Heart left ventricle (tissue), 16 donors: ENCODE results near the gene RELT. TPM values are rescaled to one million over a fixed set of nuclear protein-coding genes. Genes with fewer than 3 reads are reported as not detected.

ENCODE experiments used
- ATAC-seq, 4 donors: fragments of 200-7000 bp; cut with Tn5 transposase; one replicate each; pipeline ENCODE4 v1.9.1; 2020 to 2022; ENCODE audit warnings: moderate library complexity in 4 of 4, mild to moderate bottlenecking in 3 of 4, moderate number of reproducible peaks in 1 of 4
- DNase-seq, 5 donors: peaks; one replicate each; pipeline ENCODE4 v3.0.0-alpha.2; 2020
- H3K27ac ChIP-seq, 12 donors: fragments of 200-600 bp; sonication (generic) in 4 of 12; one replicate each; pipeline versions ENCODE4 v1.5.0 to v1.8.0; 2016 to 2022; ENCODE audit warnings: mild to moderate bottlenecking in 2 of 12
- H3K27me3 ChIP-seq, 9 donors: fragments of 200-600 bp; sonication (generic) in 2 of 9; one replicate each; pipeline versions ENCODE4 v1.5.1 to v1.8.0; 2016 to 2022; ENCODE audit warnings: mild to moderate bottlenecking in 3 of 9
- H3K36me3 ChIP-seq, 9 donors: fragments of 200-600 bp; sonication (generic) in 2 of 9; one replicate each; pipeline versions ENCODE4 v1.5.0 to v1.8.0; 2018 to 2022; ENCODE audit warnings: mild to moderate bottlenecking in 2 of 9
- H3K4me1 ChIP-seq, 12 donors: fragments of 200-600 bp; sonication (generic) in 4 of 12; one replicate each; pipeline versions ENCODE4 v1.5.0 to v1.8.0; 2016 to 2022; ENCODE audit warnings: mild to moderate bottlenecking in 3 of 12
- H3K4me3 ChIP-seq, 12 donors: fragments of 200-600 bp; sonication (generic) in 4 of 12; one replicate each; pipeline versions ENCODE4 v1.5.0 to v1.8.0; 2017 to 2022; ENCODE audit warnings: mild to moderate bottlenecking in 9 of 12, moderate library complexity in 4 of 12
- H3K9me3 ChIP-seq, 12 donors: fragments of 200-600 bp; sonication (generic) in 4 of 12; one replicate each; pipeline versions ENCODE4 v1.5.0 to v1.8.0; 2016 to 2022; ENCODE audit warnings: mild to moderate bottlenecking in 1 of 12
- CTCF ChIP-seq, 12 donors: fragments of 200-600 bp; sonication (generic) in 4 of 12; IDR thresholded peaks; one replicate each; pipeline versions ENCODE4 v1.5.0 to v1.8.0; 2018 to 2022; ENCODE audit warnings: antibody characterized with exemption in 12 of 12, mild to moderate bottlenecking in 5 of 12
- POLR2A ChIP-seq, 2 donors: fragments of 450-650 bp; IDR thresholded peaks; one replicate each; pipeline ENCODE4 v1.6.1; 2017; ENCODE audit warnings: antibody characterized with exemption in 2 of 2, mild to moderate bottlenecking in 2 of 2, moderate library complexity in 2 of 2
- WGBS, 4 donors: extraction: QIAGEN DNeasy Blood & Tissue Kit in 2 of 4; methylation state at CpG; one replicate each; pipeline versions ENCODE4 v1.1.5 to v1.1.7; 2013 to 2018; 5-methylcytosine and 5-hydroxymethylcytosine counted together
- intact Hi-C, 10 donors: fragments of 100-400 bp; cut with DNase I; formaldehyde crosslinking; loops; one replicate each; pipeline versions ENCODE4 v1.11.1 to v1.14.2; 2022
- polyA plus RNA-seq, 2 donors: library from polyadenylated mRNA; stranded (reverse); fragments of 200-250 nt; gene quantifications; one replicate each; pipeline ENCODE4 v1.2.3, GENCODE V29; 2013
- total RNA-seq, 9 donors: library from RNA; depleted of rRNA in 2 of 9; stranded (reverse); fragments of >200 nt in 2 of 9; fragmentation: NEBNext Ultra II Directional in 3 of 9; extraction: Animal tissue kit (Norgen Biotek cat#: 25700) in 3 of 9; gene quantifications; one replicate each; pipeline versions ENCODE4 v1.1.0 to v1.2.4, GENCODE V29; 2016 to 2023
- donor health status: ischemic (EF 13 %, LVEDD 7.1; RV severe dilation, severe dysfunction).
- donor health status: healthy with polysubstance abuse.
- donor health status: DM: no; HTN: yes; CAD: no.
- donor health status: DM: no; HTN: no; CAD: no.
- donor health status: ischemic (EF 25% LVEDD 6.9; RV normal size, moderate dysfunction).
- donor health status: ischemic (EF 25% LVEDD 5.7; RV mildly dilated, moderate dysfunction).
- donor health status: healthy.
- donor health status: DM: yes; HTN: yes; CAD: no.
- donor health status: ischemic (EF 35%, LVEDD 5.7; RV mildly dilated, moderate dysfunction).
- donor health status: nonischemic (EF 11% LVEDD 7.7; RV severe dilation, severe dysfunction).
- donor health status: DM: yes; HTN: yes; CAD: no.
- donor health status: PGD.
- donor health status: ischemic (EF 29% LVEDD 5.4; RV normal size, mild dysfunction).
- donor health status: nonischemic (EF 23%, LVEDD 6.1; RV moderate dilation, normal function).

RELT gene
- total and polyA plus RNA-seq, 11 donors: 1.0 to 13.9 (median 2.6) TPM

DNA sequence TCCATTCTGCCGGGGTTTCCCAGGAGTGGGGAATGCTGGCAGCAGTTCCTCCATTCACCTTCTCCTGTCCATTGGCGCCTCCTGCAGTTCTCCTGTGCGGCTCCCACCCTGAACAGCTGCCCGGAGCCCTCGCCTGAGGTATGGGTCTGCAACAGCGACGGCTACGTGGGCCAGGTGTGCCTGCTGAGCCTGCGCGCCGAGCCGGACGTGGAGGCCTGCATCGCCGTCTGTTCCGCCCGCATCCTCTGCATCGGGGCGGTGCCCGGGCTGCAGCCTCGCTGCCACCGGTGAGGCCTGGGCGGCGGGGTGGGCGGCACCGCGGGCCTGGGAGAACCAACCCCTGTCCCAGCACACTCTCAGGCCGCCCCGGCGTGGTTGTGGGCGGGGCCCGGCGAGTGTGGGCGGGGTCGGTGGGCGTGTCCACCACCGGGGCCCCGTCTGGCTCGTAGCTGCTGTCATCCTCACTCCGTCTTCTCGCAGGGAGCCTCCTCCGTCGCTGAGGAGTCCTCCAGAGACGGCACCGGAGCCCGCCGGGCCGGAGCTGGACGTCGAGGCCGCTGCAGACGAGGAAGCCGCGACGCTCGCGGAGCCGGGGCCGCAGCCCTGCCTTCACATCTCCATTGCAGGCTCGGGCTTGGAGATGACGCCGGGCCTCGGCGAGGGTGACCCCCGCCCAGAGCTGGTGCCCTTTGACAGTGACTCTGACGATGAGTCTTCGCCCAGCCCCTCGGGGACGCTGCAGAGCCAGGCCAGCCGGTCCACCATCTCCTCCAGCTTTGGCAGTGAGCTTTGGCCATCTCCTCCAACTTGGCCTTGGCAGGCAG lies 14.0 kb upstream of the RELT start:
- no peak for DNase-seq
- Histone ChIP-seq H3K27me3 (no peaks in the 10 kb centered on the region), H3K36me3 (peaks cover 6 to 99% (median 87%) of the 10 kb centered on the region in 9 donors), H3K4me3 (no peak overlapping the region), H3K4me1 (peaks cover 0 to 41% (median 14%) of the 10 kb centered on the region in 12 donors), H3K9me3 (no peaks in the 10 kb centered on the region), H3K27ac (no peak overlapping the region)
- no peak for ATAC-seq
- TF ChIP-seq CTCF (IDR thresholded peaks at IDR 0.05) (no peak), POLR2A (IDR thresholded peaks at IDR 0.05) (no peak)
- intact Hi-C loops: no loop called here
- 77 to 84% (median 82%) methylated on average over 9 to 70 of the region's 70 CpGs for WGBS, 4 donors

GRCh38 chr11:73363147-73363546 lies 13.1 kb upstream of the RELT start:
- H3K27me3 ChIP-seq: no peaks in the 10 kb centered on the region
- H3K4me1 ChIP-seq: peaks cover 0 to 40% (median 14%) of the 10 kb centered on the region in 12 donors
- intact Hi-C loops: no loop called here
- peaks cover 5 to 99% (median 89%) of the 10 kb centered on the region in 9 donors for H3K36me3 ChIP-seq
- 73 to 83% (median 76%) methylated on average over 7 to 9 of the region's 9 CpGs for WGBS, 4 donors
- H3K27ac ChIP-seq: no peak overlapping the region
- ATAC-seq (no peak), DNase-seq (no peak)
- no peaks in the 10 kb centered on the region for H3K9me3 ChIP-seq
- no peak overlapping the region for H3K4me3 ChIP-seq
- TF ChIP-seq CTCF (IDR thresholded peaks at IDR 0.05) (no peak), POLR2A (IDR thresholded peaks at IDR 0.05) (no peak)

GRCh38 chr11:73365352-73366264 lies 10.6 kb upstream of the RELT start:
- 74 to 79% (median 78%) methylated on average over 24 of the region's 24 CpGs for WGBS, 4 donors
- DNase-seq (no peak), ATAC-seq (no peak)
- intact Hi-C loops: no loop called here
- no peak overlapping the region for H3K4me3 ChIP-seq
- H3K36me3 ChIP-seq: peaks cover 5 to 85% (median 77%) of the 10 kb centered on the region in 9 donors
- H3K27me3 ChIP-seq: no peaks in the 10 kb centered on the region
- TF ChIP-seq CTCF (IDR thresholded peaks at IDR 0.05) (no peak), POLR2A (IDR thresholded peaks at IDR 0.05) (no peak)
- peak overlapping the region in 3 of 12 donors; percentile 0 to 69 (median 5) for H3K27ac ChIP-seq
- peaks cover 0 to 26% (median 1%) of the 10 kb centered on the region in 12 donors for H3K4me1 ChIP-seq
- H3K9me3 ChIP-seq: no peaks in the 10 kb centered on the region

- intact Hi-C loops: no loop called here
- ATAC-seq: no peak
- Histone ChIP-seq H3K4me1 (peaks cover 0 to 26% (median 1%) of the 10 kb centered on the region in 12 donors), H3K27ac (peak overlapping the region in 1 of 12 donors; percentile 69), H3K27me3 (no peaks in the 10 kb centered on the region), H3K36me3 (peaks cover 5 to 79% (median 70%) of the 10 kb centered on the region in 9 donors), H3K9me3 (no peaks in the 10 kb centered on the region), H3K4me3 (no peak overlapping the region)
- WGBS, 4 donors: 79 to 87% (median 81%) methylated on average over 4 of the region's 4 CpGs
- DNase-seq: no peak
- TF ChIP-seq POLR2A (IDR thresholded peaks at IDR 0.05) (no peak), CTCF (IDR thresholded peaks at IDR 0.05) (no peak)
These were observed 10.0 kb upstream of the RELT start for GRCh38 chr11:73366265-73366610.
